Measurements from ENCODE around the gene TACO1.

TACO1 gene

GRCh38 chr17:63579633-63580032 is 21.1 kb upstream of the TACO1 start:
- Mint-ChIP-seq H3K27ac (no peak overlapping the region), H3K27me3 (no peaks in the 10 kb centered on the region), H3K36me3 (no peaks in the 10 kb centered on the region), H3K9me3 (ENCODE audit: low read depth) (no peaks in the 10 kb centered on the region), H3K4me3 (no peak overlapping the region), H3K4me1 (ENCODE audit: low read depth) (peaks cover 10% of the 10 kb centered on the region)

GRCh38 chr17:63587770-63588169 is 12.9 kb upstream of the TACO1 start:
- no peak overlapping the region for H3K4me3 Mint-ChIP-seq
- H3K36me3 Mint-ChIP-seq: peaks cover 5% of the 10 kb centered on the region
- no peaks in the 10 kb centered on the region for H3K9me3 Mint-ChIP-seq (ENCODE audit: low read depth)
- no peaks in the 10 kb centered on the region for H3K27me3 Mint-ChIP-seq
- peaks cover 15% of the 10 kb centered on the region for H3K4me1 Mint-ChIP-seq (ENCODE audit: low read depth)
- no peak overlapping the region for H3K27ac Mint-ChIP-seq

- peaks cover 14% of the 10 kb centered on the region for H3K4me1 Mint-ChIP-seq (ENCODE audit: low read depth)
- no peaks in the 10 kb centered on the region for H3K27me3 Mint-ChIP-seq
- no peaks in the 10 kb centered on the region for H3K9me3 Mint-ChIP-seq (ENCODE audit: low read depth)
- peaks cover 5% of the 10 kb centered on the region for H3K36me3 Mint-ChIP-seq
- no peak overlapping the region for H3K27ac Mint-ChIP-seq
- no peak overlapping the region for H3K4me3 Mint-ChIP-seq
Observed at GRCh38 chr17:63588797-63589196, 11.9 kb upstream of the TACO1 start.

- no peaks in the 10 kb centered on the region for H3K27me3 Mint-ChIP-seq
- H3K9me3 Mint-ChIP-seq (ENCODE audit: low read depth): no peaks in the 10 kb centered on the region
- peaks cover 11% of the 10 kb centered on the region for H3K4me1 Mint-ChIP-seq (ENCODE audit: low read depth)
- H3K4me3 Mint-ChIP-seq: no peak overlapping the region
- H3K27ac Mint-ChIP-seq: no peak overlapping the region
- H3K36me3 Mint-ChIP-seq: peaks cover 5% of the 10 kb centered on the region
Observed at GRCh38 chr17:63589646-63590045, 11.0 kb upstream of the TACO1 start.

GRCh38 chr17:63592797-63593196 is 7.9 kb upstream of the TACO1 start:
- H3K9me3 Mint-ChIP-seq (ENCODE audit: low read depth): no peaks in the 10 kb centered on the region
- H3K4me3 Mint-ChIP-seq: no peak overlapping the region
- peaks cover 9% of the 10 kb centered on the region for H3K4me1 Mint-ChIP-seq (ENCODE audit: low read depth)
- H3K36me3 Mint-ChIP-seq: peaks cover 3% of the 10 kb centered on the region
- H3K27ac Mint-ChIP-seq: no peak overlapping the region
- no peaks in the 10 kb centered on the region for H3K27me3 Mint-ChIP-seq

GRCh38 chr17:63595132-63595531 is 5.6 kb upstream of the TACO1 start:
- no peak overlapping the region for H3K27ac Mint-ChIP-seq
- peaks cover under 1% of the 10 kb centered on the region for H3K36me3 Mint-ChIP-seq
- H3K27me3 Mint-ChIP-seq: no peaks in the 10 kb centered on the region
- H3K4me3 Mint-ChIP-seq: no peak overlapping the region
- peaks cover 22% of the 10 kb centered on the region for H3K4me1 Mint-ChIP-seq (ENCODE audit: low read depth)
- no peaks in the 10 kb centered on the region for H3K9me3 Mint-ChIP-seq (ENCODE audit: low read depth)

GRCh38 chr17:63596856-63597586 is 3.7 kb upstream of the TACO1 start:
- no peak overlapping the region for H3K27ac Mint-ChIP-seq
- H3K9me3 Mint-ChIP-seq (ENCODE audit: low read depth): no peaks in the 10 kb centered on the region
- peaks cover 34% of the 10 kb centered on the region for H3K4me1 Mint-ChIP-seq (ENCODE audit: low read depth)
- H3K4me3 Mint-ChIP-seq: no peak overlapping the region
- H3K27me3 Mint-ChIP-seq: no peaks in the 10 kb centered on the region
- no peaks in the 10 kb centered on the region for H3K36me3 Mint-ChIP-seq

- H3K9me3 Mint-ChIP-seq (ENCODE audit: low read depth): no peaks in the 10 kb centered on the region
- H3K4me1 Mint-ChIP-seq (ENCODE audit: low read depth): peaks cover 36% of the 10 kb centered on the region
- peak overlapping the region; percentile 4 for H3K27ac Mint-ChIP-seq
- H3K27me3 Mint-ChIP-seq: no peaks in the 10 kb centered on the region
- H3K36me3 Mint-ChIP-seq: no peaks in the 10 kb centered on the region
- no peak overlapping the region for H3K4me3 Mint-ChIP-seq
Observed at GRCh38 chr17:63598281-63598680, 2.4 kb upstream of the TACO1 start.

- peak overlapping the region; percentile 94 for H3K27ac Mint-ChIP-seq
- H3K27me3 Mint-ChIP-seq: no peaks in the 10 kb centered on the region
- no peaks in the 10 kb centered on the region for H3K9me3 Mint-ChIP-seq (ENCODE audit: low read depth)
- H3K4me1 Mint-ChIP-seq (ENCODE audit: low read depth): peaks cover 36% of the 10 kb centered on the region
- H3K36me3 Mint-ChIP-seq: peaks cover 6% of the 10 kb centered on the region
- H3K4me3 Mint-ChIP-seq: peak overlapping the region; percentile 96
Observed at GRCh38 chr17:63601439-63602371, 1.0 kb downstream of the TACO1 start.

GRCh38 chr17:63609816-63610573 is 9.3 kb downstream of the TACO1 start:
- H3K4me1 Mint-ChIP-seq (ENCODE audit: low read depth): peaks cover 29% of the 10 kb centered on the region
- no peaks in the 10 kb centered on the region for H3K9me3 Mint-ChIP-seq (ENCODE audit: low read depth)
- H3K36me3 Mint-ChIP-seq: peaks cover 6% of the 10 kb centered on the region
- H3K27me3 Mint-ChIP-seq: no peaks in the 10 kb centered on the region
- H3K4me3 Mint-ChIP-seq: peak overlapping the region; percentile 27
- peak overlapping the region; percentile 87 for H3K27ac Mint-ChIP-seq

- Mint-ChIP-seq H3K27me3 (no peaks in the 10 kb centered on the region), H3K36me3 (peaks cover 1% of the 10 kb centered on the region), H3K9me3 (ENCODE audit: low read depth) (no peaks in the 10 kb centered on the region), H3K27ac (peak overlapping the region; percentile 87), H3K4me3 (no peak overlapping the region), H3K4me1 (ENCODE audit: low read depth) (peaks cover 29% of the 10 kb centered on the region)
Observed at GRCh38 chr17:63610854-63611253, 10.2 kb downstream of the TACO1 start.

GRCh38 chr17:63611354-63611753 is 10.7 kb downstream of the TACO1 start:
- Mint-ChIP-seq H3K9me3 (ENCODE audit: low read depth) (no peaks in the 10 kb centered on the region), H3K4me1 (ENCODE audit: low read depth) (peaks cover 29% of the 10 kb centered on the region), H3K27me3 (no peaks in the 10 kb centered on the region), H3K36me3 (no peaks in the 10 kb centered on the region), H3K4me3 (no peak overlapping the region), H3K27ac (peak overlapping the region; percentile 87)

- H3K4me1 Mint-ChIP-seq (ENCODE audit: low read depth): peaks cover 29% of the 10 kb centered on the region
- H3K9me3 Mint-ChIP-seq (ENCODE audit: low read depth): no peaks in the 10 kb centered on the region
- H3K4me3 Mint-ChIP-seq: no peak overlapping the region
- H3K27me3 Mint-ChIP-seq: no peaks in the 10 kb centered on the region
- no peak overlapping the region for H3K27ac Mint-ChIP-seq
- H3K36me3 Mint-ChIP-seq: no peaks in the 10 kb centered on the region
Observed at GRCh38 chr17:63613663-63614062, 13.0 kb downstream of the TACO1 start.

- H3K27ac Mint-ChIP-seq: peak overlapping the region; percentile 72
- H3K4me3 Mint-ChIP-seq: peak overlapping the region; percentile 91
- H3K4me1 Mint-ChIP-seq (ENCODE audit: low read depth): peaks cover 37% of the 10 kb centered on the region
Observed at GRCh38 chr17:63621229-63621683, 20.6 kb downstream of the TACO1 start.

More at GRCh38 chr17:63621229-63621683, 20.6 kb downstream of the TACO1 start:
- Mint-ChIP-seq H3K27me3 (no peaks in the 10 kb centered on the region), H3K9me3 (ENCODE audit: low read depth) (no peaks in the 10 kb centered on the region), H3K36me3 (no peaks in the 10 kb centered on the region)

All from activated naive CD8-positive, alpha-beta T cell (primary cell).